HepG2 (cell line): ENCODE data around the gene MOGAT3. TPM values are rescaled to one million over a fixed set of nuclear protein-coding genes. Genes with fewer than 3 reads are reported as not detected.

ENCODE experiments used
- IKZF5 ChIP-seq: IDR thresholded peaks from 2 replicates; pipeline ENCODE4 v1.6.1; 2018; ENCODE audit warnings: missing genetic modification reagents, mild to moderate bottlenecking, missing compliant biosample characterization
- NKX3-1 ChIP-seq: sonication (generic); formaldehyde crosslinking; IDR thresholded peaks from 2 replicates; pipeline ENCODE4 v1.5.0; 2020; ENCODE audit warnings: missing genetic modification reagents
- SIN3B ChIP-seq: fragments of 150-350 bp; IDR thresholded peaks from 2 replicates; pipeline ENCODE4 v1.6.1; 2014; ENCODE audit warnings: low read length
- SIX4 ChIP-seq: sonication (generic); formaldehyde crosslinking; IDR thresholded peaks from 2 replicates; pipeline ENCODE4 v1.4.0; 2020; ENCODE audit warnings: missing genetic modification reagents
- SP140L ChIP-seq: sonication (generic); formaldehyde crosslinking; IDR thresholded peaks from 2 replicates; pipeline ENCODE4 v1.4.0; 2020; ENCODE audit warnings: missing genetic modification reagents, borderline replicate concordance
- TARDBP ChIP-seq: sonication (generic); formaldehyde crosslinking; IDR thresholded peaks from 2 replicates; pipeline ENCODE4 v1.8.0; 2022; ENCODE audit warnings: mild to moderate bottlenecking, missing genetic modification reagents
- TGIF2 ChIP-seq: IDR thresholded peaks from 2 replicates; pipeline ENCODE4 v1.6.1; 2016; ENCODE audit warnings: control low read depth, missing compliant biosample characterization
- ZFY ChIP-seq: sonication (generic); formaldehyde crosslinking; IDR thresholded peaks from 2 replicates; pipeline ENCODE4 v1.4.0; 2020; ENCODE audit warnings: missing genetic modification reagents
- ZNF550 ChIP-seq: sonication (generic); formaldehyde crosslinking; IDR thresholded peaks from 2 replicates; pipeline ENCODE4 v1.4.0; 2020; ENCODE audit warnings: mild to moderate bottlenecking, missing genetic modification reagents, borderline replicate concordance
- ZNF646 ChIP-seq: sonication (generic); formaldehyde crosslinking; IDR thresholded peaks from 2 replicates; pipeline ENCODE4 v1.9.0; 2021; ENCODE audit warnings: mild to moderate bottlenecking, missing genetic modification reagents
- polyA plus RNA-seq, 8 experiments: library from polyadenylated mRNA; depleted of rRNA in 3 of 8; stranded (reverse) in 7 of 8; unstranded in 1 of 8; fragments of >200 nt; fragmentation: Illumina TruSeq in 4 of 8; extraction: Trizol in 4 of 8; gene quantifications; 2 replicates each; pipeline versions ENCODE4 v1.2.1 to v1.2.3, GENCODE V29; 2011 to 2016; ENCODE audit warnings: low read depth in 4 of 8, missing spikeins in 1 of 8, mixed read lengths in 1 of 8; ENCODE audit not compliant: insufficient read depth in 1 of 8
- total RNA-seq, 5 experiments: library from RNA; depleted of rRNA; stranded (reverse); fragments of >200 nt; fragmentation: Illumina TruSeq; extraction: Trizol; gene quantifications; 2 replicates each; pipeline ENCODE4 v1.2.3, GENCODE V29; 2016; ENCODE audit warnings: low read depth in 1 of 5
- TF ChIP-seq, protein P1 (sequence below): sonication (generic); formaldehyde crosslinking; conservative IDR thresholded peaks from 2 replicates; pipeline ENCODE4 v1.4.0; 2020; ENCODE audit warnings: missing genetic modification reagents
- TF ChIP-seq, protein P2 (sequence below): sonication (generic); formaldehyde crosslinking; IDR thresholded peaks from one replicate; pipeline ENCODE4 v1.5.1; 2020; ENCODE audit warnings: mild to moderate bottlenecking, missing genetic modification reagents; ENCODE audit errors: not compliant biosample characterization

MOGAT3 gene
- total and polyA plus RNA-seq, 2 of the 13 experiments (the other 11 are each of a cell fraction or from before 2014, with no cell fraction given) = 22.5 to 30.5 TPM

- TF ChIP-seq ZFY (CRISPR knock-in tag) = peak; percentile 97
- TF ChIP-seq SIX4 (CRISPR knock-in tag) = peak; percentile 25; the same call in 1 of the 2 replicates
- TF ChIP-seq SP140L (CRISPR knock-in tag) = no peak; the same call in 1 of the 2 replicates
- TF ChIP-seq, protein P1, sequence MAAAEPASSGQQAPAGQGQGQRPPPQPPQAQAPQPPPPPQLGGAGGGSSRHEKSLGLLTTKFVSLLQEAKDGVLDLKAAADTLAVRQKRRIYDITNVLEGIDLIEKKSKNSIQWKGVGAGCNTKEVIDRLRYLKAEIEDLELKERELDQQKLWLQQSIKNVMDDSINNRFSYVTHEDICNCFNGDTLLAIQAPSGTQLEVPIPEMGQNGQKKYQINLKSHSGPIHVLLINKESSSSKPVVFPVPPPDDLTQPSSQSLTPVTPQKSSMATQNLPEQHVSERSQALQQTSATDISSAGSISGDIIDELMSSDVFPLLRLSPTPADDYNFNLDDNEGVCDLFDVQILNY (CRISPR knock-in tag) = no peak
- no peak for TF ChIP-seq ZNF646
- peak; percentile 45 for TF ChIP-seq IKZF5
- peak; percentile 73 for TF ChIP-seq TARDBP (CRISPR knock-in tag)
- TF ChIP-seq ZNF550 (CRISPR knock-in tag) = no peak
- no peak for TF ChIP-seq SIN3B
- TF ChIP-seq, protein P2, sequence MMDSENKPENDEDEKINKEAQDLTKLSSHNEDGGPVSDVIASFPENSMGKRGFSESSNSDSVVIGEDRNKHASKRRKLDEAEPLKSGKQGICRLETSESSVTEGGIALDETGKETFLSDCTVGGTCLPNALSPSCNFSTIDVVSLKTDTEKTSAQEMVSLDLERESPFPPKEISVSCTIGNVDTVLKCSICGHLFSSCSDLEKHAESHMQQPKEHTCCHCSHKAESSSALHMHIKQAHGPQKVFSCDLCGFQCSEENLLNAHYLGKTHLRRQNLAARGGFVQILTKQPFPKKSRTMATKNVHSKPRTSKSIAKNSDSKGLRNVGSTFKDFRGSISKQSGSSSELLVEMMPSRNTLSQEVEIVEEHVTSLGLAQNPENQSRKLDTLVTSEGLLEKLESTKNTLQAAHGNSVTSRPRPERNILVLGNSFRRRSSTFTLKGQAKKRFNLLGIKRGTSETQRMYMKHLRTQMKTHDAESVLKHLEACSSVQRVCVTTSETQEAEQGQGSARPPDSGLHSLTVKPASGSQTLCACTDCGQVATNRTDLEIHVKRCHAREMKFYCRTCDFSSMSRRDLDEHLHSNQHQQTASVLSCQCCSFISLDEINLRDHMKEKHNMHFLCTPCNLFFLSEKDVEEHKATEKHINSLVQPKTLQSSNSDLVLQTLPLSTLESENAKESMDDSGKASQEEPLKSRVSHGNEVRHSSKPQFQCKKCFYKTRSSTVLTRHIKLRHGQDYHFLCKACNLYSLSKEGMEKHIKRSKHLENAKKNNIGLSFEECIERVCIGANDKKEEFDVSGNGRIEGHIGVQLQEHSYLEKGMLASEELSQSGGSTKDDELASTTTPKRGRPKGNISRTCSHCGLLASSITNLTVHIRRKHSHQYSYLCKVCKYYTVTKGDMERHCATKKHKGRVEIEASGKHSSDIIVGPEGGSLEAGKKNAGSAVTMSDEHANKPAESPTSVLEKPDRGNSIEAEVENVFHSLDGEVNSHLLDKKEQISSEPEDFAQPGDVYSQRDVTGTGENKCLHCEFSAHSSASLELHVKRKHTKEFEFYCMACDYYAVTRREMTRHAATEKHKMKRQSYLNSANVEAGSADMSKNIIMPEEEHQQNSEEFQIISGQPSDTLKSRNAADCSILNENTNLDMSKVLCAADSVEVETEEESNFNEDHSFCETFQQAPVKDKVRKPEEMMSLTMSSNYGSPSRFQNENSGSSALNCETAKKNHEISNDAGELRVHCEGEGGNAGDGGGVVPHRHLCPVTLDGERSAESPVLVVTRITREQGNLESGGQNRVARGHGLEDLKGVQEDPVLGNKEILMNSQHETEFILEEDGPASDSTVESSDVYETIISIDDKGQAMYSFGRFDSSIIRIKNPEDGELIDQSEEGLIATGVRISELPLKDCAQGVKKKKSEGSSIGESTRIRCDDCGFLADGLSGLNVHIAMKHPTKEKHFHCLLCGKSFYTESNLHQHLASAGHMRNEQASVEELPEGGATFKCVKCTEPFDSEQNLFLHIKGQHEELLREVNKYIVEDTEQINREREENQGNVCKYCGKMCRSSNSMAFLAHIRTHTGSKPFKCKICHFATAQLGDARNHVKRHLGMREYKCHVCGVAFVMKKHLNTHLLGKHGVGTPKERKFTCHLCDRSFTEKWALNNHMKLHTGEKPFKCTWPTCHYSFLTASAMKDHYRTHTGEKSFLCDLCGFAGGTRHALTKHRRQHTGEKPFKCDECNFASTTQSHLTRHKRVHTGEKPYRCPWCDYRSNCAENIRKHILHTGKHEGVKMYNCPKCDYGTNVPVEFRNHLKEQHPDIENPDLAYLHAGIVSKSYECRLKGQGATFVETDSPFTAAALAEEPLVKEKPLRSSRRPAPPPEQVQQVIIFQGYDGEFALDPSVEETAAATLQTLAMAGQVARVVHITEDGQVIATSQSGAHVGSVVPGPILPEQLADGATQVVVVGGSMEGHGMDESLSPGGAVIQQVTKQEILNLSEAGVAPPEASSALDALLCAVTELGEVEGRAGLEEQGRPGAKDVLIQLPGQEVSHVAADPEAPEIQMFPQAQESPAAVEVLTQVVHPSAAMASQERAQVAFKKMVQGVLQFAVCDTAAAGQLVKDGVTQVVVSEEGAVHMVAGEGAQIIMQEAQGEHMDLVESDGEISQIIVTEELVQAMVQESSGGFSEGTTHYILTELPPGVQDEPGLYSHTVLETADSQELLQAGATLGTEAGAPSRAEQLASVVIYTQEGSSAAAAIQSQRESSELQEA = peak; percentile 32
- TF ChIP-seq TGIF2 (CRISPR knock-in tag) = peak; percentile 75
- peak; percentile 54; the same call in 1 of the 2 replicates for TF ChIP-seq NKX3-1
Observed at GRCh38 chr7:101244375-101245146, 43.7 kb upstream of the MOGAT3 start, which contains the start of gene FIS1 (continued).
